Kidney capillary endothelial cell (primary cell): ENCODE measurements around the gene FZD10.

ENCODE experiments used
- DNase-seq: peaks from one replicate; pipeline ENCODE4 v3.0.0-alpha.2; 2018; ENCODE audit warnings: low spot score

FZD10 gene

GRCh38 chr12:130154276-130155070 lies 7.8 kb upstream of the FZD10 start:
- DNase-seq: no peak

- no peak for DNase-seq
Observed at GRCh38 chr12:130155416-130156073, 6.7 kb upstream of the FZD10 start.

- no peak for DNase-seq
Observed at GRCh38 chr12:130156652-130157275, 5.5 kb upstream of the FZD10 start.

GRCh38 chr12:130157998-130158753 lies 4.1 kb upstream of the FZD10 start:
- DNase-seq: no peak

GRCh38 chr12:130158754-130159059 lies 3.6 kb upstream of the FZD10 start:
- no peak for DNase-seq

GRCh38 chr12:130160306-130160705 lies 2.0 kb upstream of the FZD10 start:
- no peak for DNase-seq

GRCh38 chr12:130160711-130161231 lies 1.5 kb upstream of the FZD10 start:
- no peak for DNase-seq

GRCh38 chr12:130161261-130162243 lies 712 bp upstream of the FZD10 start:
- no peak for DNase-seq

GRCh38 chr12:130162745-130163460 lies 639 bp downstream of the FZD10 start:
- DNase-seq: no peak

- DNase-seq: no peak
Observed at GRCh38 chr12:130163461-130164215, 1.4 kb downstream of the FZD10 start.

- no peak for DNase-seq
Observed at GRCh38 chr12:130164216-130164542, 1.9 kb downstream of the FZD10 start.

- no peak for DNase-seq
Observed at GRCh38 chr12:130164936-130165335, 2.7 kb downstream of the FZD10 start.

GRCh38 chr12:130166306-130166705 lies 4.0 kb downstream of the FZD10 start:
- no peak for DNase-seq

GRCh38 chr12:130167537-130167936 lies 5.3 kb downstream of the FZD10 start:
- DNase-seq: no peak

- no peak for DNase-seq
Observed at GRCh38 chr12:130169256-130169655, 7.0 kb downstream of the FZD10 start.

- no peak for DNase-seq
Observed at GRCh38 chr12:130169924-130170323, 7.7 kb downstream of the FZD10 start.

- no peak for DNase-seq
Observed at GRCh38 chr12:130170611-130171010, 8.3 kb downstream of the FZD10 start.

- DNase-seq: no peak
Observed at GRCh38 chr12:130177635-130178242, 15.5 kb downstream of the FZD10 start.

GRCh38 chr12:130178282-130178681 lies 16.0 kb downstream of the FZD10 start:
- no peak for DNase-seq
